ENCODE data around the gene PLCB2.

The PLCB2 gene

DNA sequence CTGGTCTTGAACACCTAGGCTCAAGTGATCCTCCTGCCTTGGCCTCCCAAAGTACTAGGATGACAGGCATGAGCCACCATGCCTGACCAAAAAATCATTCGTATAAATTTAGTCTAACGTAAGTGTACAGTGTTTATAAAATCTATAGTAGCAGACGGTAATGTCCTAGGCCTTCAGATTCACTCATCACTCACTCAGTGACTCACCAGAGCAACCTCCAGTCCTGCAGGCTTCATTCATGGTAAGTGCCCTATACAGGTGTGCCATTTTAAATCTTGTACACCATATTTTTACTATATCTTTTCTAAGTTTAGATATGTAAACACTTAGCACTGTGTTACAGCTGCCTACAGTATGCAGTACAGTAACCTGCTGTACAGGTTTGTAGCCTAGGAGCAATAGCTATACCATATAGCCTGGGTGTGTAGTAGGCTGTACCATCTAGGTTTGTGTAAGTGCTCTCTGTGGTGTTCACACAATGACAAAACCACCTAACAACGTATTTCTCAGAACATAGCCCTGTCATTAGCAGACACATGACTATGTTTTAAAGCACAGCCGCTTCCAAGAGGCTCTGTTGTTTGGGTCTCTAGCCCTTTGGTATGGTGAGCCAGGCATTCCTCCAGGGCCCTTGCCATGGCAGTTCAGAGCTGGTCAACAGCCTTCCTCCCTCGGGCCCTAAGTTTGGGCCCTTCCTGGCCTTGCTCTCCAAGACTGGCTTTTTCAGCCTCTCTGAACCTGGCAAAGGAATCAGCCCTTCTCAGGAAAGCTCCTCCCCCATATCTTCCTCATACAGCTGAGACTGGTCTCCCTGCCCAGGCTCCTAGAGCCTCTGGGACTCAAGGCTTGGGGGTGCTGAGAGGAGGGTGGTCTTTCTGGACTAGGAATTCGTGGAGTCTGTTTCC is 34.9 kb upstream of the PLCB2 start:
- TF ChIP-seq CTCF (conservative IDR thresholded peaks at IDR 0.05; ENCODE audit: low read length) (no peak), EZH2phosphoT487 (IDR thresholded peaks at IDR 0.05; ENCODE audit: borderline replicate concordance) (no peak)
- Histone ChIP-seq H3K9me2 (replicated peaks; ENCODE audit: low read depth, low read length) (no peaks in the 10 kb centered on the region), H3K79me2 (ENCODE audit: insufficient read depth, low read length) (no peaks in the 10 kb centered on the region), H2AFZ (ENCODE audit: low read length) (no peak overlapping the region), H3F3A (ENCODE audit: low read depth) (no peaks in the 10 kb centered on the region), H3K36me3 (ENCODE audit: insufficient read depth, low read length) (no peaks in the 10 kb centered on the region), H3K27me3 (ENCODE audit: insufficient read depth, low read length, poor library complexity, severe bottlenecking) (no peaks in the 10 kb centered on the region), H3K9ac (ENCODE audit: low read depth, low read length, poor library complexity, severe bottlenecking) (no peak overlapping the region), H3K4me3 (ENCODE audit: low read length, poor library complexity, severe bottlenecking) (no peak overlapping the region), H3K4me1 (ENCODE audit: insufficient read depth, low read length, poor library complexity, severe bottlenecking) (no peaks in the 10 kb centered on the region), H3K9me3 (ENCODE audit: insufficient read depth, low read depth, low read length) (no peaks in the 10 kb centered on the region), H4K20me1 (ENCODE audit: insufficient read depth, low read length, poor library complexity, severe bottlenecking) (no peaks in the 10 kb centered on the region), H3K4me2 (ENCODE audit: low read depth, low read length, poor library complexity, severe bottlenecking) (no peak overlapping the region)

DNA sequence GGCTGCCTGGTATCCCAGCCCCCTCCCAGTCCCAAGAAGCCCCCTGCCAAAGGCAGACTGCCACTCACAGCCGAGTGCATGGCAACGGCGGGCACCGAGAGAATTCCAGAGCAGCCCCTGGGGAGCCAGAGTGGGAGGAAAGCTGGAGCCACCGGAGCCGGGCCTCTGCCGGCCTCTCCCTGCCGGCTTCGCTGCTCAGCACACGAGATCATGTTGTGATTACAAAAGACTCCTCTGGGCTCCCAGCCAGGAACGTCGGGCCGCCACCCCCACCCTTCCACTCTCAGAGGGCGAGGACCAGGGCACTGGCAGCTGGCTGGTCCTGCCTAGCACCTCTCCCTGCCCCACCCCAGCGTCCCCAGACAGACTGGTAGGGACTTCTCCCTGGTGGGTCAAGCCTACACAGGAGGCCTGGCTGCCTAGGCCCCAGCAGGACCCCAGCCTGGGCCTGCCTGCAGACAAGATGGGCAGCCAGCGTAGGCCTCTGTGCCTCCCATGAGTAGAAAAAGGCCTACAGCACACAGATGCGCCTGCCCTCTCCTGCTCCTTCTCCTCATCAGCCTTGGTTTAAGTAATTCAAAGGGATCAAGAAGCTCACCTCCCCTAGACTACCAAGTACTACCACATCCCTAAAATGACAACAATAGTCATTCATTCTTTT is 33.1 kb upstream of the PLCB2 start, which contains the start of gene CCDC9B:
Gene CCDC9B (minus strand): TSS at position 200 of the 661 bp plus-strand sequence. CDS start 120 bp downstream, at position 80.
- H3K9me3 ChIP-seq (ENCODE audit: insufficient read depth, low read depth, low read length), result no peaks in the 10 kb centered on the region
- no peaks in the 10 kb centered on the region for H3F3A ChIP-seq (ENCODE audit: low read depth)
- no peak within 1 kb of the TSS for H3K9ac ChIP-seq (ENCODE audit: low read depth, low read length, poor library complexity, severe bottlenecking)
- no peaks in the 10 kb centered on the region for H4K20me1 ChIP-seq (ENCODE audit: insufficient read depth, low read length, poor library complexity, severe bottlenecking)
- H3K4me2 ChIP-seq (ENCODE audit: low read depth, low read length, poor library complexity, severe bottlenecking), result no peak within 1 kb of the TSS
- no peak within 1 kb of the TSS for H3K4me3 ChIP-seq (ENCODE audit: low read length, poor library complexity, severe bottlenecking)
- no peaks in the 10 kb centered on the region for H3K27me3 ChIP-seq (ENCODE audit: insufficient read depth, low read length, poor library complexity, severe bottlenecking)
- H3K36me3 ChIP-seq (ENCODE audit: insufficient read depth, low read length), result no peaks in the 10 kb centered on the region
- H3K4me1 ChIP-seq (ENCODE audit: insufficient read depth, low read length, poor library complexity, severe bottlenecking), result peaks cover 17% of the 10 kb centered on the region
- no peak within 1 kb of the TSS for H2AFZ ChIP-seq (ENCODE audit: low read length)
- H3K9me2 ChIP-seq (replicated peaks; ENCODE audit: low read depth, low read length), result no peaks in the 10 kb centered on the region
- no peaks in the 10 kb centered on the region for H3K79me2 ChIP-seq (ENCODE audit: insufficient read depth, low read length)
- TF ChIP-seq CTCF (conservative IDR thresholded peaks at IDR 0.05; ENCODE audit: low read length), result no peak
- TF ChIP-seq EZH2phosphoT487 (IDR thresholded peaks at IDR 0.05; ENCODE audit: borderline replicate concordance), result no peak

DNA sequence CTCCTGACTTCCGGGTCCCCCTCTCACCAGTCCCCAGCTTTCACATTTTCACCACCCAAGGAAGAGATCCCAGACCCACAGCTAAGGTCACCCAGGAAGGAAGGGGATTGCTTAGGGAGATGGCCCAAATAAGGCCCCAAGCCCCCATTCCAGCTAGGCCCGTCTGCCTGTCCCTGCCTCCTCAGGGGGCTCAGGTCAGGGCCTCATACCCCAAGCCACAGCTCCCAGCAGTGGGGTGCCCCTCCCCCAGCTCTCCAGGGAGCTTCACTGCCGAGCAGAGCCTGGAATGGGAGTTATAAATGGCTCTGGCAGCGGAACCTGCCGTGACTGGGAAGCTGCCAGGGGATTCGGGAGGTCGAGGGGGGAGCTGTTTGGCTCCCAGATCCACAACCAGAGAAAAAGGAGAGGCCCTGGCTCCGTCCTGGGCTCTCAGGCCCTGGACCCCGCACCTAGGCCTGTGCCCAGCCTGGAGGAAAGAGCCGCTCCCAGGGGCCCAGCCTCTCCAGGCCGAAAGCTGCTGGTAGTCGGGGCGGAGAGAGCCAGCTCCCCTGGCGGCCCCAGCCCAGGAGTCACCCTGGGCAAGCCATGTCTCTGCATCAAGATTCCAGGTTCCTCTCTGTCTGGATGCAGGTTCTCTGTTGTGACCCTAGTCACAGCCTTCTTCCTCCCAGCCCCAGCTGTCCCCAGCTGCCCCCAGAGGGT is 32.5 kb upstream of the PLCB2 start:
- H4K20me1 ChIP-seq (ENCODE audit: insufficient read depth, low read length, poor library complexity, severe bottlenecking), result no peaks in the 10 kb centered on the region
- H3K9me2 ChIP-seq (replicated peaks; ENCODE audit: low read depth, low read length), result no peaks in the 10 kb centered on the region
- no peaks in the 10 kb centered on the region for H3K9me3 ChIP-seq (ENCODE audit: insufficient read depth, low read depth, low read length)
- H3K36me3 ChIP-seq (ENCODE audit: insufficient read depth, low read length), result no peaks in the 10 kb centered on the region
- H2AFZ ChIP-seq (ENCODE audit: low read length), result no peak overlapping the region
- no peaks in the 10 kb centered on the region for H3K27me3 ChIP-seq (ENCODE audit: insufficient read depth, low read length, poor library complexity, severe bottlenecking)
- H3K79me2 ChIP-seq (ENCODE audit: insufficient read depth, low read length), result no peaks in the 10 kb centered on the region
- no peak overlapping the region for H3K4me3 ChIP-seq (ENCODE audit: low read length, poor library complexity, severe bottlenecking)
- no peaks in the 10 kb centered on the region for H3F3A ChIP-seq (ENCODE audit: low read depth)
- TF ChIP-seq CTCF (conservative IDR thresholded peaks at IDR 0.05; ENCODE audit: low read length) (no peak), EZH2phosphoT487 (IDR thresholded peaks at IDR 0.05; ENCODE audit: borderline replicate concordance) (no peak)
- H3K4me1 ChIP-seq (ENCODE audit: insufficient read depth, low read length, poor library complexity, severe bottlenecking), result peaks cover 24% of the 10 kb centered on the region
- no peak overlapping the region for H3K4me2 ChIP-seq (ENCODE audit: low read depth, low read length, poor library complexity, severe bottlenecking)
- no peak overlapping the region for H3K9ac ChIP-seq (ENCODE audit: low read depth, low read length, poor library complexity, severe bottlenecking)

Data from Loucy (cell line).